Astrocyte (in vitro differentiated cells and primary cell): ENCODE measurements around the gene KLK7.

Experiments
- CTCF ChIP-seq: IDR thresholded peaks from 2 replicates; pipeline ENCODE4 v1.5.1; 2011; ENCODE audit warnings: low read depth, mild to moderate bottlenecking, inconsistent platforms, low read length, moderate library complexity; ENCODE audit not compliant: insufficient read depth
- EZH2 ChIP-seq: IDR thresholded peaks from 2 replicates; pipeline ENCODE4 v1.6.1; 2012; ENCODE audit warnings: mild to moderate bottlenecking, low read length, inconsistent platforms; ENCODE audit not compliant: insufficient read depth

- TF ChIP-seq EZH2 (no peak), CTCF (no peak)
These were observed 18.4 kb upstream of the KLK7 start for GRCh38 chr19:51002089-51002532.
